ENCODE results near the gene IKZF2.

IKZF2 gene

DNA sequence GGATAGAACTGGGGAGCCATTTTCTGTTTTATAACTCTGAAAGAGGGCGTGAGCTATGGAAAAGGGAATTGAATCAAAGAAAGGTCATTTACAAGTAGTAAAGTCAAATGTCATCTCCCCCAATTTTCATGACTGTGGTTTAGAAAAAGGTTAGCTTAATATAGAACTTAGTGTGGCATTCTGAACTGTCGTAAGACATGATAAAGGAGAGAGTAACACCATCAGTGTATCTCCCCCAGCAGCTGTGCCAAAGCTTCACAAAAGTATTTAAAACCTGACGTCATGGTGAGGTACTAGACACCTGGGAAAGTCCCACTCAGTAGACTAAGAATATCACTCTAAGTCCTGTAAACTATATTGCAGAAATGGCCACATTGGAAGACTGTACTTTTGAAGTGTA is 5.8 kb upstream of the IKZF2 start:
- Histone ChIP-seq H3K9ac (ENCODE audit: low read depth, low read length, poor library complexity, severe bottlenecking) (no peak overlapping the region), H3K9me3 (ENCODE audit: insufficient read depth, low read depth, low read length) (no peaks in the 10 kb centered on the region), H3K27me3 (ENCODE audit: insufficient read depth, low read length, poor library complexity, severe bottlenecking) (no peaks in the 10 kb centered on the region), H3K4me3 (ENCODE audit: low read length, poor library complexity, severe bottlenecking) (no peak overlapping the region), H3K4me1 (ENCODE audit: insufficient read depth, low read length, poor library complexity, severe bottlenecking) (peaks cover 63% of the 10 kb centered on the region), H3F3A (ENCODE audit: low read depth) (no peaks in the 10 kb centered on the region), H3K4me2 (ENCODE audit: low read depth, low read length, poor library complexity, severe bottlenecking) (peak overlapping the region; percentile 35), H4K20me1 (ENCODE audit: insufficient read depth, low read length, poor library complexity, severe bottlenecking) (no peaks in the 10 kb centered on the region), H3K9me2 (replicated peaks; ENCODE audit: low read depth, low read length) (no peaks in the 10 kb centered on the region), H2AFZ (ENCODE audit: low read length) (no peak overlapping the region), H3K36me3 (ENCODE audit: insufficient read depth, low read length) (no peaks in the 10 kb centered on the region), H3K79me2 (ENCODE audit: insufficient read depth, low read length) (peaks cover 36% of the 10 kb centered on the region)
- TF ChIP-seq, protein P1, sequence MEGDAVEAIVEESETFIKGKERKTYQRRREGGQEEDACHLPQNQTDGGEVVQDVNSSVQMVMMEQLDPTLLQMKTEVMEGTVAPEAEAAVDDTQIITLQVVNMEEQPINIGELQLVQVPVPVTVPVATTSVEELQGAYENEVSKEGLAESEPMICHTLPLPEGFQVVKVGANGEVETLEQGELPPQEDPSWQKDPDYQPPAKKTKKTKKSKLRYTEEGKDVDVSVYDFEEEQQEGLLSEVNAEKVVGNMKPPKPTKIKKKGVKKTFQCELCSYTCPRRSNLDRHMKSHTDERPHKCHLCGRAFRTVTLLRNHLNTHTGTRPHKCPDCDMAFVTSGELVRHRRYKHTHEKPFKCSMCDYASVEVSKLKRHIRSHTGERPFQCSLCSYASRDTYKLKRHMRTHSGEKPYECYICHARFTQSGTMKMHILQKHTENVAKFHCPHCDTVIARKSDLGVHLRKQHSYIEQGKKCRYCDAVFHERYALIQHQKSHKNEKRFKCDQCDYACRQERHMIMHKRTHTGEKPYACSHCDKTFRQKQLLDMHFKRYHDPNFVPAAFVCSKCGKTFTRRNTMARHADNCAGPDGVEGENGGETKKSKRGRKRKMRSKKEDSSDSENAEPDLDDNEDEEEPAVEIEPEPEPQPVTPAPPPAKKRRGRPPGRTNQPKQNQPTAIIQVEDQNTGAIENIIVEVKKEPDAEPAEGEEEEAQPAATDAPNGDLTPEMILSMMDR (conservative IDR thresholded peaks at IDR 0.05; ENCODE audit: low read length): no peak
- no peak for TF ChIP-seq EZH2phosphoT487 (IDR thresholded peaks at IDR 0.05; ENCODE audit: borderline replicate concordance)

- Histone ChIP-seq H3K79me2 (ENCODE audit: insufficient read depth, low read length) (peaks cover 39% of the 10 kb centered on the region), H3K4me3 (ENCODE audit: low read length, poor library complexity, severe bottlenecking) (no peak overlapping the region), H3F3A (ENCODE audit: low read depth) (no peaks in the 10 kb centered on the region), H3K9ac (ENCODE audit: low read depth, low read length, poor library complexity, severe bottlenecking) (no peak overlapping the region), H3K4me2 (ENCODE audit: low read depth, low read length, poor library complexity, severe bottlenecking) (peak overlapping the region; percentile 35), H3K4me1 (ENCODE audit: insufficient read depth, low read length, poor library complexity, severe bottlenecking) (peaks cover 63% of the 10 kb centered on the region), H3K9me3 (ENCODE audit: insufficient read depth, low read depth, low read length) (no peaks in the 10 kb centered on the region), H3K27me3 (ENCODE audit: insufficient read depth, low read length, poor library complexity, severe bottlenecking) (no peaks in the 10 kb centered on the region), H2AFZ (ENCODE audit: low read length) (no peak overlapping the region), H3K9me2 (replicated peaks; ENCODE audit: low read depth, low read length) (no peaks in the 10 kb centered on the region), H3K36me3 (ENCODE audit: insufficient read depth, low read length) (no peaks in the 10 kb centered on the region), H4K20me1 (ENCODE audit: insufficient read depth, low read length, poor library complexity, severe bottlenecking) (no peaks in the 10 kb centered on the region)
- no peak for TF ChIP-seq EZH2phosphoT487 (IDR thresholded peaks at IDR 0.05; ENCODE audit: borderline replicate concordance)
- TF ChIP-seq, protein P1 (conservative IDR thresholded peaks at IDR 0.05; ENCODE audit: low read length): no peak
Measured at GRCh38 chr2:213156717-213157116, 5.3 kb upstream of the IKZF2 start.

DNA sequence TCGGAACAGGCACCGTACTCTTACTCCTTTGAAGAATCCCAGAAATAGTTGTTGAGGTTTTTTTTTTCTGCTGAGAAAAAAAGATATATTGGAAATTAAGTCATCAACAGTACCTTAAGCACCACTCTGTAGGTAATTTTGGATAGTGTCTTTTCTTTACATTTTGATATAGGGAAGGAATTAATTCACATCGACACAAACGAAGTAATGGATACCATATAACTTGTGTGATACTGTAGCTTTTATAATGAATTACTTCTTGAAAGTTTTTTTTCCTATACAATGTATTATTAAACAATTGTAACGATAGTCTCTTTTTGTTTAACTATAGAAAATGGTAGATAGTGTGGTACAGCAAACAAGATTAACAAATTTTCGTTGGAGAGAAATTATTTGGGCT is 1.5 kb upstream of the IKZF2 start:
- Histone ChIP-seq H3K4me2 (ENCODE audit: low read depth, low read length, poor library complexity, severe bottlenecking) (peak overlapping the region; percentile 90), H3K4me3 (ENCODE audit: low read length, poor library complexity, severe bottlenecking) (peak overlapping the region; percentile 86), H3K4me1 (ENCODE audit: insufficient read depth, low read length, poor library complexity, severe bottlenecking) (peaks cover 63% of the 10 kb centered on the region), H3K9me3 (ENCODE audit: insufficient read depth, low read depth, low read length) (no peaks in the 10 kb centered on the region), H3F3A (ENCODE audit: low read depth) (peaks cover 7% of the 10 kb centered on the region), H2AFZ (ENCODE audit: low read length) (no peak overlapping the region), H3K79me2 (ENCODE audit: insufficient read depth, low read length) (peaks cover 73% of the 10 kb centered on the region), H3K9me2 (replicated peaks; ENCODE audit: low read depth, low read length) (no peaks in the 10 kb centered on the region), H3K9ac (ENCODE audit: low read depth, low read length, poor library complexity, severe bottlenecking) (peak overlapping the region; percentile 88), H3K36me3 (ENCODE audit: insufficient read depth, low read length) (no peaks in the 10 kb centered on the region), H4K20me1 (ENCODE audit: insufficient read depth, low read length, poor library complexity, severe bottlenecking) (no peaks in the 10 kb centered on the region), H3K27me3 (ENCODE audit: insufficient read depth, low read length, poor library complexity, severe bottlenecking) (no peaks in the 10 kb centered on the region)
- TF ChIP-seq, protein P1 (conservative IDR thresholded peaks at IDR 0.05; ENCODE audit: low read length): no peak
- TF ChIP-seq EZH2phosphoT487 (IDR thresholded peaks at IDR 0.05; ENCODE audit: borderline replicate concordance): no peak
